ENCODE results near the gene ITGA3. TPM values are rescaled to one million over a fixed set of nuclear protein-coding genes. Genes with fewer than 3 reads are reported as not detected.

ITGA3 gene
- polyA plus RNA-seq, 2 donors, result 38.3 to 41.8 TPM

GRCh38 chr17:50135316-50136095 is 79.6 kb downstream of the ITGA3 start:
- peaks cover 13 to 59% of the 10 kb centered on the region in 2 donors for H3K36me3 ChIP-seq (ENCODE audit: control insufficient read depth in 2 of 2, insufficient read depth in 2 of 2, low read length in 1 of 2)
- no peaks in the 10 kb centered on the region for H3K9me3 ChIP-seq (ENCODE audit: control insufficient read depth in 2 of 2, insufficient read depth in 1 of 2, low read depth in 1 of 2, low read length in 1 of 2)
- H3K27me3 ChIP-seq (ENCODE audit: control insufficient read depth in 1 of 2, insufficient read depth in 2 of 2, low read length in 2 of 2), result no peaks in the 10 kb centered on the region
- H3K4me3 ChIP-seq (ENCODE audit: low read depth in 1 of 2, low read length in 2 of 2), result no peak overlapping the region
- WGBS, 2 donors, result 84% methylated on average over 16 of the region's 16 CpGs
- no peaks in the 10 kb centered on the region for H3K4me1 ChIP-seq (ENCODE audit: control insufficient read depth in 2 of 2, insufficient read depth in 2 of 2, low read length in 1 of 2)
- H3K27ac ChIP-seq (ENCODE audit: low read depth in 2 of 2, low read length in 1 of 2), result no peak overlapping the region

- Histone ChIP-seq H3K27ac (ENCODE audit: low read depth in 2 of 2, low read length in 1 of 2) (no peak overlapping the region), H3K9me3 (ENCODE audit: control insufficient read depth in 2 of 2, insufficient read depth in 1 of 2, low read depth in 1 of 2, low read length in 1 of 2) (no peaks in the 10 kb centered on the region), H3K4me1 (ENCODE audit: control insufficient read depth in 2 of 2, insufficient read depth in 2 of 2, low read length in 1 of 2) (no peaks in the 10 kb centered on the region), H3K27me3 (ENCODE audit: control insufficient read depth in 1 of 2, insufficient read depth in 2 of 2, low read length in 2 of 2) (no peaks in the 10 kb centered on the region), H3K4me3 (ENCODE audit: low read depth in 1 of 2, low read length in 2 of 2) (no peak overlapping the region), H3K36me3 (ENCODE audit: control insufficient read depth in 2 of 2, insufficient read depth in 2 of 2, low read length in 1 of 2) (peaks cover 18 to 65% of the 10 kb centered on the region in 2 donors)
- 90 to 93% methylated on average over 11 of the region's 11 CpGs for WGBS, 2 donors
These were observed 80.3 kb downstream of the ITGA3 start for GRCh38 chr17:50136096-50136687.

GRCh38 chr17:50137042-50137441 is 81.1 kb downstream of the ITGA3 start:
- H3K27ac ChIP-seq (ENCODE audit: low read depth in 2 of 2, low read length in 1 of 2), result no peak overlapping the region
- H3K36me3 ChIP-seq (ENCODE audit: control insufficient read depth in 2 of 2, insufficient read depth in 2 of 2, low read length in 1 of 2), result peaks cover 21 to 70% of the 10 kb centered on the region in 2 donors
- no peaks in the 10 kb centered on the region for H3K9me3 ChIP-seq (ENCODE audit: control insufficient read depth in 2 of 2, insufficient read depth in 1 of 2, low read depth in 1 of 2, low read length in 1 of 2)
- WGBS, 2 donors, result 88 to 95% methylated on average over 4 of the region's 4 CpGs
- no peak overlapping the region for H3K4me3 ChIP-seq (ENCODE audit: low read depth in 1 of 2, low read length in 2 of 2)
- H3K4me1 ChIP-seq (ENCODE audit: control insufficient read depth in 2 of 2, insufficient read depth in 2 of 2, low read length in 1 of 2), result no peaks in the 10 kb centered on the region
- no peaks in the 10 kb centered on the region for H3K27me3 ChIP-seq (ENCODE audit: control insufficient read depth in 1 of 2, insufficient read depth in 2 of 2, low read length in 2 of 2)

- H3K27ac ChIP-seq (ENCODE audit: low read depth in 2 of 2, low read length in 1 of 2), result no peak overlapping the region
- peaks cover 33 to 83% of the 10 kb centered on the region in 2 donors for H3K36me3 ChIP-seq (ENCODE audit: control insufficient read depth in 2 of 2, insufficient read depth in 2 of 2, low read length in 1 of 2)
- peaks cover 0 to 6% of the 10 kb centered on the region in 2 donors for H3K4me1 ChIP-seq (ENCODE audit: control insufficient read depth in 2 of 2, insufficient read depth in 2 of 2, low read length in 1 of 2)
- no peaks in the 10 kb centered on the region for H3K9me3 ChIP-seq (ENCODE audit: control insufficient read depth in 2 of 2, insufficient read depth in 1 of 2, low read depth in 1 of 2, low read length in 1 of 2)
- no peaks in the 10 kb centered on the region for H3K27me3 ChIP-seq (ENCODE audit: control insufficient read depth in 1 of 2, insufficient read depth in 2 of 2, low read length in 2 of 2)
- H3K4me3 ChIP-seq (ENCODE audit: low read depth in 1 of 2, low read length in 2 of 2), result no peak overlapping the region
- WGBS, 2 donors, result 86 to 87% methylated on average over 15 of the region's 15 CpGs
These were observed 83.4 kb downstream of the ITGA3 start for GRCh38 chr17:50139185-50139783.

Other genes with a start within 250 kb of the ITGA3 start
- gene TAC4, start 208.0 kb upstream of the ITGA3 start, polyA plus RNA-seq, result not detected
- 1 to 10 TPM in 1 of 2 donors, under 1 TPM in 1; 0.28 to 1.0 TPM for gene DLX4, start 86.9 kb upstream of the ITGA3 start, polyA plus RNA-seq
- 1 to 10 TPM; 2.9 to 3.0 TPM for gene DLX3, start 60.9 kb upstream of the ITGA3 start, polyA plus RNA-seq
- gene PDK2, start 39.2 kb downstream of the ITGA3 start, polyA plus RNA-seq, result 10 to 100 TPM; 12.1 to 13.5 TPM
- under 1 TPM; 0.37 to 0.44 TPM for gene SAMD14, start 74.0 kb downstream of the ITGA3 start, polyA plus RNA-seq
- gene PPP1R9B, start 94.6 kb downstream of the ITGA3 start, polyA plus RNA-seq, result 10 to 100 TPM; 15.4 to 31.3 TPM
- gene SGCA, start 109.9 kb downstream of the ITGA3 start, polyA plus RNA-seq, result 1 to 10 TPM; 7.1 to 10.0 TPM
- gene COL1A1, start 145.5 kb downstream of the ITGA3 start, polyA plus RNA-seq, result 10 to 100 TPM; 11.8 to 12.8 TPM
- gene TMEM92, start 218.4 kb downstream of the ITGA3 start, polyA plus RNA-seq, result under 1 TPM; 0.08 to 0.27 TPM